ENCODE data around the gene P2RX6.
A peak's percentile ranks its signal among the peaks of the same experiment; 100 is the strongest.
"Not testable (repeated sequence)": the region's sequence is repeated elsewhere in the genome, so short reads cannot be mapped to it uniquely, and the experiment has no call there.

The P2RX6 gene

GRCh38 chr22:21000207-21000986 is 14.6 kb upstream of the P2RX6 start:
- H3K27me3 Mint-ChIP-seq (ENCODE audit: low read depth), result no peaks in the 10 kb centered on the region
- H3K27ac Mint-ChIP-seq, result peak overlapping the region; percentile 33 to 99 (median 99)
- no peak for TF ChIP-seq CTCF (IDR thresholded peaks at IDR 0.05; ENCODE audit: unreplicated experiment in 3 of 3)
- no peaks in the 10 kb centered on the region for H3K9me3 Mint-ChIP-seq
- peak overlapping the region; percentile 93 to 97 (median 95) for H3K4me3 Mint-ChIP-seq
- H3K36me3 Mint-ChIP-seq (ENCODE audit: low read depth), result peaks cover 9% of the 10 kb centered on the region
- H3K4me1 Mint-ChIP-seq, result peaks cover 27% of the 10 kb centered on the region

GRCh38 chr22:21000987-21001600 is 13.9 kb upstream of the P2RX6 start:
- H3K27me3 Mint-ChIP-seq (ENCODE audit: low read depth), result no peaks in the 10 kb centered on the region
- no peak for TF ChIP-seq CTCF (IDR thresholded peaks at IDR 0.05; ENCODE audit: unreplicated experiment in 3 of 3)
- peak overlapping the region; percentile 99 for H3K27ac Mint-ChIP-seq
- peak overlapping the region; percentile 93 to 97 (median 95) for H3K4me3 Mint-ChIP-seq
- peaks cover 27% of the 10 kb centered on the region for H3K4me1 Mint-ChIP-seq
- H3K9me3 Mint-ChIP-seq, result no peaks in the 10 kb centered on the region
- peaks cover 8% of the 10 kb centered on the region for H3K36me3 Mint-ChIP-seq (ENCODE audit: low read depth)

GRCh38 chr22:21001601-21002325 is 13.2 kb upstream of the P2RX6 start, which contains the start of gene THAP7:
THAP7 (minus strand) TSS chr22:21002118; CDS start chr22:21001911, 207 bp downstream.
- peak within 1 kb of the TSS; percentile 93 to 97 (median 95) for H3K4me3 Mint-ChIP-seq
- no peaks in the 10 kb centered on the region for H3K27me3 Mint-ChIP-seq (ENCODE audit: low read depth)
- H3K4me1 Mint-ChIP-seq, result peaks cover 27% of the 10 kb centered on the region
- no peak for TF ChIP-seq CTCF (IDR thresholded peaks at IDR 0.05; ENCODE audit: unreplicated experiment in 3 of 3)
- H3K36me3 Mint-ChIP-seq (ENCODE audit: low read depth), result peaks cover 3% of the 10 kb centered on the region
- no peaks in the 10 kb centered on the region for H3K9me3 Mint-ChIP-seq
- peak within 1 kb of the TSS; percentile 99 for H3K27ac Mint-ChIP-seq

GRCh38 chr22:21003782-21004181 is 11.2 kb upstream of the P2RX6 start:
- Mint-ChIP-seq H3K4me1 (peaks cover 27% of the 10 kb centered on the region), H3K36me3 (ENCODE audit: low read depth) (no peaks in the 10 kb centered on the region), H3K27me3 (ENCODE audit: low read depth) (no peaks in the 10 kb centered on the region), H3K4me3 (peak overlapping the region; percentile 93 to 97 (median 95)), H3K27ac (peak overlapping the region in 2 of 3 experiments; percentile 99), H3K9me3 (no peaks in the 10 kb centered on the region)
- TF ChIP-seq CTCF (IDR thresholded peaks at IDR 0.05; ENCODE audit: unreplicated experiment in 3 of 3), result no peak

GRCh38 chr22:21009208-21009607 is 5.8 kb upstream of the P2RX6 start:
- H3K27ac Mint-ChIP-seq; H3K27me3 Mint-ChIP-seq (ENCODE audit: low read depth); H3K4me1 Mint-ChIP-seq; H3K9me3 Mint-ChIP-seq; H3K36me3 Mint-ChIP-seq (ENCODE audit: low read depth): not testable (repeated sequence)
- peak overlapping the region in 2 of 3 experiments; percentile 24 to 25 for H3K4me3 Mint-ChIP-seq
